PFSK-1 (cell line): ENCODE data around the gene PALLD.

Experiments used
- FOXP2 ChIP-seq: optimal IDR thresholded peaks from 2 replicates; pipeline ENCODE3; 2011; ENCODE audit warnings: borderline replicate concordance, control low read depth, inconsistent platforms; ENCODE audit not compliant: insufficient read depth; ENCODE audit errors: extremely low read length, extremely low read depth
- POLR2AphosphoS5 ChIP-seq: IDR thresholded peaks from 2 replicates; pipeline ENCODE4 v1.6.1; 2012; ENCODE audit warnings: low read depth, mild to moderate bottlenecking, control low read depth, low read length, moderate library complexity
- REST ChIP-seq, 2 experiments: IDR thresholded peaks; 2 replicates each; pipeline versions ENCODE4 v1.6.1 to v1.8.0; 2011 to 2012; ENCODE audit warnings: low read depth in 2 of 2, low read length in 2 of 2, control low read depth in 1 of 2, inconsistent platforms in 1 of 2, mild to moderate bottlenecking in 1 of 2, moderate library complexity in 1 of 2; ENCODE audit not compliant: insufficient read depth in 1 of 2
- SIN3A ChIP-seq: IDR thresholded peaks from 2 replicates; pipeline ENCODE4 v1.6.1; 2012; ENCODE audit warnings: mild to moderate bottlenecking, low read length, moderate library complexity, borderline replicate concordance; ENCODE audit not compliant: insufficient read depth
- TAF1 ChIP-seq: IDR thresholded peaks from 2 replicates; pipeline ENCODE4 v1.6.1; 2012; ENCODE audit warnings: low read length, control low read depth, borderline replicate concordance; ENCODE audit not compliant: insufficient read depth

PALLD gene

GRCh38 chr4:168755598-168756477 lies 259.0 kb downstream of the PALLD start:
- TF ChIP-seq SIN3A: no peak
- TF ChIP-seq REST (IDR thresholded peaks at IDR 0.05; ENCODE audit: insufficient read depth in 1 of 2, low read depth in 2 of 2, low read length in 2 of 2): no peak
- no peak for TF ChIP-seq POLR2AphosphoS5
- no peak for TF ChIP-seq FOXP2
- TF ChIP-seq TAF1: no peak

- TF ChIP-seq FOXP2 (no peak), TAF1 (no peak), SIN3A (no peak), REST (IDR thresholded peaks at IDR 0.05; ENCODE audit: insufficient read depth in 1 of 2, low read depth in 2 of 2, low read length in 2 of 2) (no peak), POLR2AphosphoS5 (no peak)
Observed at GRCh38 chr4:168757500-168757899, 260.6 kb downstream of the PALLD start.

GRCh38 chr4:168758351-168758876 lies 261.6 kb downstream of the PALLD start:
- no peak for TF ChIP-seq TAF1

GRCh38 chr4:168759321-168759720 lies 262.5 kb downstream of the PALLD start:
- TF ChIP-seq TAF1: no peak

GRCh38 chr4:168759959-168760527 lies 263.2 kb downstream of the PALLD start:
- no peak for TF ChIP-seq POLR2AphosphoS5
- TF ChIP-seq SIN3A: no peak
- no peak for TF ChIP-seq REST (IDR thresholded peaks at IDR 0.05; ENCODE audit: insufficient read depth in 1 of 2, low read depth in 2 of 2, low read length in 2 of 2)
- no peak for TF ChIP-seq TAF1
- no peak for TF ChIP-seq FOXP2

- no peak for TF ChIP-seq SIN3A
- no peak for TF ChIP-seq FOXP2
- no peak for TF ChIP-seq POLR2AphosphoS5
- no peak for TF ChIP-seq REST (IDR thresholded peaks at IDR 0.05; ENCODE audit: insufficient read depth in 1 of 2, low read depth in 2 of 2, low read length in 2 of 2)
- no peak for TF ChIP-seq TAF1
Observed at GRCh38 chr4:168761066-168761465, 264.2 kb downstream of the PALLD start.
